ENCODE results near the gene IL6ST.

- no peak for TF ChIP-seq CTCF (IDR thresholded peaks at IDR 0.05)
- no peak for TF ChIP-seq POLR2AphosphoS5 (IDR thresholded peaks at IDR 0.05)
These were observed 11.3 kb upstream of the IL6ST start for GRCh38 chr5:56006094-56006493.

All from breast epithelium (tissue), 3 donors.